ENCODE results near the gene CABP1.

The CABP1 gene

DNA sequence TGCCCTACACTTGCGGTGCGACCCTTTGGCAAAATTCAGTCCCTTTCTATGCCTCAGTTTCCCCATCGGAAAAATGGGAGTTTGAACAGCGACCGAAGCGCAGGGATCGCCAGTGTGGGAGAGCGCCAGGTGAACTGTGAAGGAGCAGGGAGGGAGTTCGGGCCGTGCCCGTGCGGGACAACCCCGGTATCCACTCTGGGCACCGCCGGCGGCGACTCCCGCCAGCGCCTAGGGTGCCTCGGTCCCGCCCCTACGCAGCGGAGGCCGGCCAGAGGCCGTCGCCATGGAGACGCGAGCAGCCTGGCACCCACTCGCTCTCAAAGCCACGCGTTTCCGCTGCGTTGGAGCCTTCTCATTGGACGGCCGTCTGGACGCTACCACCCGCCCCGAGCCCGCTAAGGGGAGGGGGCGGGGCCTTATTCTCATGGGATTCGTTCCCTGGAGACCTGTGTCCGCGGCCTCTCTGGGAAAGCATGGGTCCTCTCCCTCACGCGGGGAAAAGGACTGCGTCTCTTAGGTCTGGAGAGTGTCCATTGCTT lies 45.8 kb downstream of the CABP1 start:
- TF ChIP-seq JUND (IDR thresholded peaks at IDR 0.05; ENCODE audit: low read depth): no peak
- in situ Hi-C loops (cut with HindIII; ENCODE audit: low pct_unique_long_range_greater_than_20kb, low sequenced_read_pairs): no loop called here
- DNase-seq (ENCODE audit: low read depth in 1 of 2, low spot score in 1 of 2): peak; percentile 91 to 99

DNA sequence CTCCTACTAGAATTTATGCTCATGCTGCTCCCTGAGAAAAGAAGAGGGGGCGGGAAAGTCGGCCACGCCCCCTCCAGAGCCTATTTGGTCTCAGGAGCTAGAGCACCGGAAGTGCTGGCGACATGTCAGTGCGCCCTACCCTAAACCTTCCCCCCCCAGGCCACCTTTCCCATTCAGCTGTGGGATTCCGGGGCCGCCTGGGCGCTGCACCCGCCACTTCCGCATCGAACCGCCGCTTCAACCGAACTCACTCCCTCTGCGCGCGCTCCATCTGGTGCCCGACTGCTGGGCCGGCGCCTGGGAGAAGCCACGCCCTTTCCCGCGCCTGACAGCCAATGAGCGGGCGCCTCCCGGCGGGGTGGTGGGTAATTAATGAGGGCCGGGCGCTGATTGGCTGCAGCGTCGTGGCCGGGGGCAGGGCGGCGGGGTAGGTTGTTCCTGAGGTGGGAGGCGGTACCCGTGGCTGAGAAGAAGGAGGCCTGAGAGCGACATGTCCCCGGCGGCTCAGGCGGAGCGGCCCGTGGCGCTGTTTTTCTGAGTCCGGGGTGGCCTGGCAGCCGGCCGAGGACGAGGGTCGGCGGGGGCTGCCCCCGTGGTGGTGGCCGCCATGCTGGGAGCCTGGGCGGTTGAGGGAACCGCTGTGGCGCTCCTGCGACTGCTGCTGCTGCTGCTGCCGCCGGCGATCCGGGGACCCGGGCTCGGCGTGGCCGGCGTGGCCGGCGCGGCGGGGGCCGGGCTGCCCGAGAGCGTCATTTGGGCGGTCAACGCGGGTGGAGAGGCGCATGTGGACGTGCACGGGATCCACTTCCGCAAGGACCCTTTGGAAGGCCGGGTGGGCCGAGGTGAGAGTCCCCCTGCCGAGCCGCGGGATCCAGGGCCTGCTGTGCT lies 46.5 kb downstream of the CABP1 start, which contains the start of gene MLEC:
MLEC (plus strand) TSS at position 460 of the 888 bp plus-strand sequence; CDS start at position 608, 148 bp downstream.
- TF ChIP-seq JUND (IDR thresholded peaks at IDR 0.05; ENCODE audit: low read depth): no peak
- in situ Hi-C loops (cut with HindIII; ENCODE audit: low pct_unique_long_range_greater_than_20kb, low sequenced_read_pairs): no loop called here
- peak; percentile 99 for DNase-seq (ENCODE audit: low read depth in 1 of 2, low spot score in 1 of 2)

DNA sequence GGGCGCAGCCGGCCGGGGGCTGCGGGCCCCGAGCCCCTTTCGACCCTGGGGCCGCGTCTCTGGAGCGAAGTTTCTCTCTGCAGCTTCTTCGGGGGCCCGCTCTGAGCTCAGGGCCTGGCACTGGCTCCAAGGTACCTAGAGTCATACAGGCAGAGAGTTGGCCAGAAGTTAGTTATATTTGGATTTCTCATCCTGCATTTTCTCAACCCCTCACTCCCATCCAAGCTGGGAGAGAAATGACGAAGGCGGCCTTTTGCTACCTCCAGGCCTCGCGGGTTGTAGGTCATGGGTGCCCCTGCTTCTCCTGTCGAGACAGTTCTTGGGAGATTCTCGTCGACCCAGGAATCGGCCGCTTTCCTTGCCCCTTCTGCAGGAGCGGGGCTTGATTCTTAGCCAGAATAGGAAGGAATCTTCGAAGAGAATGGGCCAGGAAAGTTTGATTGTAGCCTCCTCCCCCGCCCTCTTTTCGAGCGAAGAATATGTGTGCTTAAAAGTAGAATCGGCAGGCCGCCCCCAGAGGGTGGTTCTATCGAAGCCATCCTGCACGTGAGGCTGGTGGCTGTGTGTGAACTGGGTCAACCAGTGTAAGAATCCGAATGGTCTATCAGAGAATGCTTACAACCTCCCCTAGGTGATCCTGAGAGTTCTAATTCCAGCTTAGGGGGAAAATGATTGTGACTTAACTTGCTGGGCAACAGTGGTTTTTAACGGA lies 47.3 kb downstream of the CABP1 start:
- no peak for DNase-seq (ENCODE audit: low read depth in 1 of 2, low spot score in 1 of 2)
- in situ Hi-C loops (cut with HindIII; ENCODE audit: low pct_unique_long_range_greater_than_20kb, low sequenced_read_pairs): no loop called here
- TF ChIP-seq JUND (IDR thresholded peaks at IDR 0.05; ENCODE audit: low read depth): no peak

DNA sequence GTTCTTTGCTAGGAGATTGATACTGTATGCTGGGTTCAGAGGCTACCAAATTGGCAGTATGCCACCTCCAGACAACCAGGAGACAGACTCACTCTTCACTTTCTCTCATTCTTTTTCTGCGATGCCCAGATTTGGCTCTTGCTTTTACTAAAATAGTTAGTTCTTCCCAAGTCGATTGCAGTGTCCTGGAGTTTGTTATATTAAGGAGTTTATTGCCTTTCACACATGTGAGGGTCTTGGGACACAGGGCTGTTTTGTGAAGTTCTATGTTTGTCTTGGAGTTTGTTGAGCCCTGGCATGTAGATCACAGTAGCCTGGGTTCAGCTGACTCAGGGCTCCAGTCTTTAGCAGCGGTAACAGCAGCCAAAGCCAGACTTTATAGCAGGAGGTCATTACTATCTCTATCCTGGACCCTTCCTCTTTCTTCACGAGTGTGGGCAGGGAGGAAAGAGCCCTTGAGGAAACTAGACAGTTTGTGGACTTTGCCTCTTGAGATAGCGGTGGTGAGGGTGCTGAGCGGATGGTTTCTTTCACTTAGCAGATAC lies 48.2 kb downstream of the CABP1 start:
- no peak for TF ChIP-seq JUND (IDR thresholded peaks at IDR 0.05; ENCODE audit: low read depth)
- peak in 1 of 2 experiments; percentile 20 for DNase-seq (ENCODE audit: low read depth in 1 of 2, low spot score in 1 of 2)
- in situ Hi-C loops (cut with HindIII; ENCODE audit: low pct_unique_long_range_greater_than_20kb, low sequenced_read_pairs): no loop called here

DNA sequence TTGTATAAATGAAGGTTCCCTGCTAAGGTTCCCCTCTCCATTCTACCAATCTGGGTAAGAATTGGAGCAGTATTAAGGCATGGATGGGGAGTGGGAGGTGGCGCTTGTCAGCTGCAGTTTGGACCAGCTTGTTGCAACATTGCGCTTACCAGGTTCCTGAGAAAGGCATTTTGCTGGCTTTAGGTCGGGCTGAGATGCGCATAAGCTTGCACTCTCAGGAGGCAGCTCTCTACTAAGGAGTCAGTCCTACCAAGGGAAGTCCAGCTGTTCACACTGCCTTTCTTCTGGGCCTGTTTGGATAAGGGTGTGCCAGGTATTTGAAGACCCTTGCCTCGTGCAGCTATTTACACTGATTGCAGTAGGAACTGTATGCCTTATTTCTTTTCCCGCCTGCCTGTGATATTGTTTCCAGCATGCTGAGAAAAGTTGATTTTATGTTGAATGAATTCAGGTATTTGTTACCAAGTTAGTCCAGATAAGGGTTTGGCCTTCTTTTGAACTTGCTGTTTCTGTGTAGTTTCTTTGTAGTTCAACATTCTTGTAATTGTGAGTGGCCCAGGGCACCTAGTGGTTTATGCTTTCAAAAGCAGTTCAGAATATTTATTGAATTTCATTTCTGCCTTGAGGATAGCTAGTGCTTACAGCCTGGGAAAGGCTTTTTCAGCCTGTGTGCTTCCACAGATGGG lies 49.1 kb downstream of the CABP1 start:
- in situ Hi-C loops (cut with HindIII; ENCODE audit: low pct_unique_long_range_greater_than_20kb, low sequenced_read_pairs): no loop called here
- DNase-seq (ENCODE audit: low read depth in 1 of 2, low spot score in 1 of 2): no peak
- TF ChIP-seq JUND (IDR thresholded peaks at IDR 0.05; ENCODE audit: low read depth): no peak

DNA sequence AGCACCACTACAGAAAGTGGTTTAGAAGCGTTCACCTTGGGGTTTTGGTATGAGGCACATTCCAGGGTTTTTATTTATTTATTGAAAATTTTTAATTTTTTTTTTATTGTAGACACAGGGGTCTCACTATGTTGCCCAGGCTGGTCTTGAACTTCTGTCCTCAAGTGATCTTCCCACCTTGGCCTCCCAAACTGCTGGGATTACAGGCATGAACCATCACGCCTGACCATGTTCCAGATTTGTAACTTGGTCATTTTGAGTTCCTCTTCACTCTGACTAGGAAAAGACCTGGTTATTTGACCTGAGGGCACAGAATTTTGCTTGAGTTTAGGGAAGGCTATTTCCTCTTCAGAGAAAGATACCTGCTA lies 49.6 kb downstream of the CABP1 start:
- DNase-seq (ENCODE audit: low read depth in 1 of 2, low spot score in 1 of 2): no peak
- no peak for TF ChIP-seq JUND (IDR thresholded peaks at IDR 0.05; ENCODE audit: low read depth)
- in situ Hi-C loops (cut with HindIII; ENCODE audit: low pct_unique_long_range_greater_than_20kb, low sequenced_read_pairs): no loop called here

DNA sequence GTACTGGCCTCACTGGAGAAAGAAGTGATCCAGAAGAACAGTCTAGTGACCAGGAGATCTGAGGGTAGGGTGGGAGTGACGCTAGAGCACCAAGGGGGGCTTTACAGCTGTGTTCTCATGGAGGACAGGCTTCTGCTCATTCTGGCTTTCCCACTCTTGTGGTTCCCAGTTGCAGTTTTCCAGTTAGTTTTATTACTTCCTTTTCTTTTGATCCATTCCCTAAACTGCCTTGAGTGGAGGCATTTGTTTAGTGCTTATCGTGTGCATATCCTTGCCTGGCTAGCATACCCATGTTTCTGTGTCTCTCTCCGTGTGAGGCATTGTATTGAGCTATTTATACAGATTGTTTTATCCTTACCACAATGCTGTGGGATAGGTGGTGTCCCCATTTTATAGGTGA lies 50.6 kb downstream of the CABP1 start:
- TF ChIP-seq JUND (IDR thresholded peaks at IDR 0.05; ENCODE audit: low read depth): no peak
- no peak for DNase-seq (ENCODE audit: low read depth in 1 of 2, low spot score in 1 of 2)
- in situ Hi-C loops (cut with HindIII; ENCODE audit: low pct_unique_long_range_greater_than_20kb, low sequenced_read_pairs): no loop called here

DNA sequence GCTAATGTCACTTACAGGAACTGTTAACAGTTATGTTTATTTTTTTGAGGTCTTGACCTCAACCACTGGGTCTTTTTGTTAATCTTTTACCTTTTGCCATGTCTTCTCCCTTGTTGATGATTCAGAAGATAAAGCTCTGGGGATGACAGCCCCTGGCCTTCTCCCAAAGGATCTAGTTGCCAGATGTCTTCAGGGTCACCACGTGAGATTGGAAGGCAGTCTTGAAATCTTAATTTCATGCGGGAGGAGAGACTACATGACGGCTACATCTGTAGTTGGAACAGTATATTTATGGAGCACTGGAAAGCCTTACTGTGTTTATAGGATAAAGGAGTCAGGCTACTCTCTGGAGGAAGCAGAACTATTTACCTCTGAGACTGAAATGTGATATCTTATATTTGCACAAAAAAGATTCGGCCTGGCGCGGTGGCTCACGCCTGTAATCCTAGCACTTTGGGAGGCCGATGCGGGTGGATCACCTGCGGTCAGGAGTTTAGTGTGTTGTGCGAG lies 52.2 kb downstream of the CABP1 start:
- DNase-seq (ENCODE audit: low read depth in 1 of 2, low spot score in 1 of 2): no peak
- no peak for TF ChIP-seq JUND (IDR thresholded peaks at IDR 0.05; ENCODE audit: low read depth)
- in situ Hi-C loops (cut with HindIII; ENCODE audit: low pct_unique_long_range_greater_than_20kb, low sequenced_read_pairs): no loop called here

DNA sequence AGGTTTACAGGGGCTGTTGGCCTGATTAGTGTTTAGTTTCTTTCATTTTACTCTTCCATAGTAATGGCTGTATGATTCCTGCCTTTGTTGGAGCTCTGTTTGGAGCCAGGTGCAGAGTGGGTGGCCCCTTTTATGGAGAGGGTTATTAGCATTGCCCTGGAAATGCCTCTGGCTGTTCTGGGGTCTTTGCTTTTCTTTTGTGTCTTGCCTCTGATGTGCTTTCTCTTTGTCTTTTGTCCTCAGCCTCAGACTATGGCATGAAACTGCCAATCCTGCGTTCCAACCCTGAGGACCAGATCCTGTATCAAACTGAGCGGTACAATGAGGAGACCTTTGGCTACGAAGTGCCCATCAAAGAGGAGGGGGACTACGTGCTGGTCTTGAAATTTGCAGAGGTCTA lies 53.4 kb downstream of the CABP1 start:
- in situ Hi-C loops (cut with HindIII; ENCODE audit: low pct_unique_long_range_greater_than_20kb, low sequenced_read_pairs): no loop called here
- no peak for TF ChIP-seq JUND (IDR thresholded peaks at IDR 0.05; ENCODE audit: low read depth)
- DNase-seq (ENCODE audit: low read depth in 1 of 2, low spot score in 1 of 2): no peak

DNA sequence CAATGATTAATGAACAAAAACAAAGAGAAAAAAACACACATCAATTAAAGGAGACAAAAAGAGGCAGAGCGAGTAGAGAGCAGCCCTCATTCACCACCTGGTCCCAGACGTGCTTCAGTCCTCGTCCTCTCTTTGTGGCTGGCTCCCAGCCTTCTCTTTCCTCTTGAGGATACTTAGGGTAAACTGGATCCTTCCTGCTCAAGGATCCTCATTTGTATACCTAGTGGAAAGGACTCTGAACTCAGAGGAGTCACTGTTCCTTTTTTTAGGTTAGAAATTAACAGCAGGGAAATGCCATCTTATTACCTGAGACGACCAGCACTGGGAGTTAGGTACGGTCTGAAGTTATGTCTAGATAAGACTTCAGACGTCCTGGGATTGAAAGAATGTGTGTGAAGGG lies 56.2 kb downstream of the CABP1 start:
- in situ Hi-C loops (cut with HindIII; ENCODE audit: low pct_unique_long_range_greater_than_20kb, low sequenced_read_pairs): no loop called here
- TF ChIP-seq JUND (IDR thresholded peaks at IDR 0.05; ENCODE audit: low read depth): no peak
- no peak for DNase-seq (ENCODE audit: low read depth in 1 of 2, low spot score in 1 of 2)

DNA sequence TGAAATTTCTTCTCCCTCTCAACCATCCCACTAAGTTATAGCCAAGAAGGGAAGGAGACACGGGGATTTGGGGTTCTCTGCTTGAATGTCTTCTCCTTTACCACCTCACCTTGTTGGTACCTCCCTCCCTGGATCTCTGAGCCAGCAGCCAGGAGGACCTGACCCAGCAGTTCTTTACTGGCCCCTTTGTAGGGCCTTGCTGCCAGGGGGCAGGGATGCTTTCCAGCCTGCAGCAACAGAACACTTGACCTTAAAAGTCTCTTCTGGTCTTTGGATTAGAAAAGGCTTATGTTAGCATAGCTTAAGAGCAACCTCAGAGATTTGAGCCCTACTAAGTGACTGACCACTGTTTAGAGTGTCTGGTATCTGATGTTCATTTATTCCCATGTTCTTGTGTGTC lies 56.9 kb downstream of the CABP1 start:
- no peak for DNase-seq (ENCODE audit: low read depth in 1 of 2, low spot score in 1 of 2)
- in situ Hi-C loops (cut with HindIII; ENCODE audit: low pct_unique_long_range_greater_than_20kb, low sequenced_read_pairs): no loop called here
- TF ChIP-seq JUND (IDR thresholded peaks at IDR 0.05; ENCODE audit: low read depth): no peak

DNA sequence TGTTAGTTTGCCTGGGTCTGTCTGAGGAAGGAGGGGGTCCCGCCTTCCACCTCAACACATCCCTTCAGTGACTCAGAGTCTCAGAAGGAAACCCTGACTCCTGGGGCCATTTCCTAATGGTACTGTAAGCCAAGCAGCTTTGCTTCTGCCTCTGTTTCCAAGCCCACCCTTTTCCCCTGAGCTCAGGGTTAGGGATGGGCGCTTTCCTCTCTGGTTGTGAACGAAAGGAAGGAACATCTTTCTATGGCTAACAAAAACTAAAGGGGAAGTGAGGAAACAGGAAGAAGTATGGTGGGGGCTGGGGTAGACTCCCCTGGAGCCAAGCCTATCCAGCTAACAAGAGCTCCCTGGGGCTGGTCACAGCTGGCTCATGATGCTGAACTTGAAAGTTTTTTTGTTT lies 58.2 kb downstream of the CABP1 start:
- in situ Hi-C loops (cut with HindIII; ENCODE audit: low pct_unique_long_range_greater_than_20kb, low sequenced_read_pairs): no loop called here
- TF ChIP-seq JUND (IDR thresholded peaks at IDR 0.05; ENCODE audit: low read depth): no peak
- DNase-seq (ENCODE audit: low read depth in 1 of 2, low spot score in 1 of 2): no peak

All from T47D (cell line).